IMR-90 (cell line): Measurements from ENCODE around the gene ASCL5. TPM values are rescaled to one million over a fixed set of nuclear protein-coding genes. Genes with fewer than 3 reads are reported as not detected.

Experiments
- ATAC-seq: fragments of 200-7000 bp; cut with Tn5 transposase; 2 replicates; pipeline ENCODE4 v1.9.1; 2020; ENCODE audit warnings: low read depth, mild to moderate bottlenecking, moderate library complexity
- BruUV-seq: library from RNA; stranded (reverse); fragments of 400-500 nt; replicated peaks from 2 replicates; lab custom pipeline; 2021; lab: Mats Ljungman, UMichigan
- CTCF ChIA-PET: fragments of 300-600 bp; formaldehyde crosslinking; extraction: SDS; loops from one replicate; lab custom pipeline; 2021; ENCODE audit warnings: antibody characterized with exemption; lab: Yijun Ruan, JAX
- POLR2A ChIA-PET: fragments of 300-600 bp; sonication (Branson Sonifier 250); formaldehyde crosslinking; loops from one replicate; lab custom pipeline; 2022; ENCODE audit warnings: antibody characterized with exemption; ENCODE audit not compliant: unreplicated experiment; lab: Charles Lee
- DNase-seq: peaks from one replicate; pipeline ENCODE4 v3.0.0; 2013
- H2AFZ ChIP-seq: replicated peaks from 2 replicates; pipeline ENCODE3; 2013; ENCODE audit warnings: low read length, mild to moderate bottlenecking; ENCODE audit not compliant: poor library complexity
- H2AK5ac ChIP-seq: 2 replicates; pipeline ENCODE4 v1.6.1; 2013; ENCODE audit warnings: low read depth, low read length, inconsistent platforms
- H2AK9ac ChIP-seq: replicated peaks from 2 replicates; pipeline ENCODE3; 2013; ENCODE audit warnings: mild to moderate bottlenecking, low read depth, low read length, moderate library complexity; ENCODE audit not compliant: poor library complexity
- H2BK120ac ChIP-seq: 2 replicates; pipeline ENCODE4 v1.6.1; 2013; ENCODE audit warnings: low read depth, low read length, inconsistent platforms
- H2BK15ac ChIP-seq: 3 replicates; pipeline ENCODE4 v1.6.1; 2013; ENCODE audit warnings: low read depth, low read length, inconsistent platforms
- H2BK20ac ChIP-seq: 2 replicates; pipeline ENCODE4 v1.6.1; 2013; ENCODE audit warnings: low read depth, mild to moderate bottlenecking, inconsistent platforms, low read length, moderate library complexity
- H2BK5ac ChIP-seq: 2 replicates; pipeline ENCODE4 v1.6.1; 2013; ENCODE audit warnings: mild to moderate bottlenecking, low read depth, low read length, inconsistent platforms; ENCODE audit not compliant: poor library complexity, severe bottlenecking
- H3K14ac ChIP-seq: replicated peaks from 2 replicates; pipeline ENCODE4 v1.6.1; 2013; ENCODE audit warnings: low read depth, low read length, inconsistent platforms
- H3K18ac ChIP-seq: 2 replicates; pipeline ENCODE4 v1.6.1; 2013; ENCODE audit warnings: low read depth, low read length, control low read depth
- H3K23ac ChIP-seq: 2 replicates; pipeline ENCODE4 v1.6.1; 2013; ENCODE audit warnings: low read depth, low read length, inconsistent platforms
- H3K27ac ChIP-seq: 2 replicates; pipeline ENCODE4 v1.5.1; 2013; ENCODE audit warnings: mild to moderate bottlenecking, control low read depth, low read length; ENCODE audit not compliant: insufficient read depth
- H3K27me3 ChIP-seq: 2 replicates; pipeline ENCODE4 v1.6.1; 2013; ENCODE audit warnings: low read length; ENCODE audit not compliant: control insufficient read depth, insufficient read depth
- H3K36me3 ChIP-seq: 2 replicates; pipeline ENCODE4 v1.6.1; 2013; ENCODE audit warnings: low read length, mixed read lengths; ENCODE audit not compliant: control insufficient read depth, insufficient read depth
- H3K4ac ChIP-seq: 2 replicates; pipeline ENCODE4 v1.6.1; 2013; ENCODE audit warnings: low read depth, low read length, inconsistent platforms
- H3K4me1 ChIP-seq: 2 replicates; pipeline ENCODE4 v1.6.1; 2013; ENCODE audit warnings: low read length, mixed read lengths; ENCODE audit not compliant: control insufficient read depth, insufficient read depth
- H3K4me2 ChIP-seq: 2 replicates; pipeline ENCODE4 v1.6.1; 2013; ENCODE audit warnings: low read depth, mild to moderate bottlenecking, control low read depth, low read length, moderate library complexity
- H3K4me3 ChIP-seq: 2 replicates; pipeline ENCODE4 v1.5.1; 2013; ENCODE audit warnings: low read depth, mild to moderate bottlenecking, control low read depth, low read length, moderate library complexity; ENCODE audit not compliant: insufficient read depth
- H3K56ac ChIP-seq: 2 replicates; pipeline ENCODE4 v1.6.1; 2013; ENCODE audit warnings: low read length, inconsistent platforms; ENCODE audit not compliant: insufficient read depth; ENCODE audit errors: extremely low read depth
- H3K79me1 ChIP-seq, 2 experiments: 2 replicates each; pipeline ENCODE4 v1.6.1; 2013; ENCODE audit warnings: low read length in 2 of 2, inconsistent platforms in 1 of 2, low read depth in 1 of 2
- H3K9ac ChIP-seq: 2 replicates; pipeline ENCODE4 v1.6.1; 2013; ENCODE audit warnings: low read depth, low read length, control low read depth
- H3K9me1 ChIP-seq: 2 replicates; pipeline ENCODE4 v1.6.1; 2013; ENCODE audit warnings: low read length, inconsistent platforms; ENCODE audit not compliant: insufficient read depth
- H3K9me3 ChIP-seq: 2 replicates; pipeline ENCODE4 v1.6.1; 2013; ENCODE audit warnings: low read length; ENCODE audit not compliant: control insufficient read depth, insufficient read depth
- H4K20me1 ChIP-seq: 2 replicates; pipeline ENCODE4 v1.6.1; 2013; ENCODE audit warnings: low read length, inconsistent platforms; ENCODE audit not compliant: insufficient read depth
- H4K5ac ChIP-seq: 2 replicates; pipeline ENCODE4 v1.6.1; 2013; ENCODE audit warnings: mild to moderate bottlenecking, low read depth, low read length, control low read depth
- H4K8ac ChIP-seq, 2 experiments: 2 replicates each; pipeline ENCODE4 v1.6.1; 2013; ENCODE audit warnings: low read depth in 2 of 2, low read length in 2 of 2, control low read depth in 1 of 2, inconsistent platforms in 1 of 2
- H4K91ac ChIP-seq: 2 replicates; pipeline ENCODE4 v1.6.1; 2013; ENCODE audit warnings: low read depth, low read length, inconsistent platforms; ENCODE audit not compliant: insufficient read depth
- BHLHE40 ChIP-seq: fragments of 150-350 bp; IDR thresholded peaks from 2 replicates; pipeline ENCODE4 v1.6.1; 2016; ENCODE audit warnings: mild to moderate bottlenecking, low read depth, low read length
- CHD1 ChIP-seq: IDR thresholded peaks from 2 replicates; pipeline ENCODE4 v1.6.1; 2012; ENCODE audit warnings: low read depth, low read length, improper control_type of control experiment
- CTCF ChIP-seq: conservative IDR thresholded peaks from 2 replicates; pipeline ENCODE4 v1.5.1; 2012; ENCODE audit warnings: mild to moderate bottlenecking, low read depth, low read length, improper control_type of control experiment
- ELK1 ChIP-seq: fragments of 150-350 bp; IDR thresholded peaks from 2 replicates; pipeline ENCODE4 v1.6.1; 2016; ENCODE audit warnings: low read depth, mild to moderate bottlenecking, low read length, moderate library complexity, borderline replicate concordance
- FOS ChIP-seq: fragments of 150-350 bp; IDR thresholded peaks from 2 replicates; pipeline ENCODE4 v1.6.1; 2016; ENCODE audit warnings: low read depth, low read length
- MAFK ChIP-seq: IDR thresholded peaks from 2 replicates; pipeline ENCODE4 v1.6.1; 2012; ENCODE audit warnings: low read depth, low read length, improper control_type of control experiment
- MAZ ChIP-seq: IDR thresholded peaks from 2 replicates; pipeline ENCODE4 v1.6.1; 2012; ENCODE audit warnings: low read depth, mild to moderate bottlenecking, low read length, improper control_type of control experiment, moderate library complexity, borderline replicate concordance
- MXI1 ChIP-seq: IDR thresholded peaks from 2 replicates; pipeline ENCODE4 v1.6.1; 2012; ENCODE audit warnings: low read depth, mild to moderate bottlenecking, low read length, moderate library complexity, borderline replicate concordance
- NFE2L2 ChIP-seq: fragments of 150-350 bp; IDR thresholded peaks from 2 replicates; pipeline ENCODE4 v1.6.1; 2016; ENCODE audit warnings: low read depth, mild to moderate bottlenecking, low read length
- POLR2A ChIP-seq: IDR thresholded peaks from 2 replicates; pipeline ENCODE4 v1.6.1; 2012; ENCODE audit warnings: mild to moderate bottlenecking, low read depth, low read length
- RAD21 ChIP-seq: IDR thresholded peaks from 2 replicates; pipeline ENCODE4 v1.6.1; 2012; ENCODE audit warnings: low read length, improper control_type of control experiment
- RCOR1 ChIP-seq: IDR thresholded peaks from 2 replicates; pipeline ENCODE4 v1.6.1; 2012; ENCODE audit warnings: mild to moderate bottlenecking, low read length, improper control_type of control experiment; ENCODE audit not compliant: insufficient replicate concordance
- RFX5 ChIP-seq: IDR thresholded peaks from 2 replicates; pipeline ENCODE4 v1.8.0; 2012; ENCODE audit warnings: low read depth, mild to moderate bottlenecking, low read length, moderate library complexity
- SMC3 ChIP-seq: fragments of 150-350 bp; IDR thresholded peaks from 2 replicates; pipeline ENCODE4 v1.6.1; 2016; ENCODE audit warnings: low read depth, mild to moderate bottlenecking, antibody characterized with exemption, low read length, moderate library complexity
- USF2 ChIP-seq: fragments of 150-350 bp; IDR thresholded peaks from 2 replicates; pipeline ENCODE4 v1.6.1; 2017; ENCODE audit warnings: mild to moderate bottlenecking, antibody characterized with exemption, low read length, low read depth
- WGBS, 2 experiments: methylation state at CpG; one replicate each; pipeline versions ENCODE4 v1.1.5 to v1.1.7; 2013; ENCODE audit warnings: missing lambda C conversion rate in 2 of 2; ENCODE audit not compliant: insufficient read length in 1 of 2; ENCODE audit errors: extremely low coverage in 2 of 2; 5-methylcytosine and 5-hydroxymethylcytosine counted together
- dilution Hi-C: fragments of 300-500 bp; cut with HindIII; formaldehyde crosslinking; loops from one replicate; pipeline ENCODE4 v1.14.3; 2018; ENCODE audit warnings: low sequenced_read_pairs; ENCODE audit not compliant: unreplicated experiment
- in situ Hi-C: fragments of 300-500 bp; cut with MboI; formaldehyde crosslinking; loops from 3 replicates; pipeline ENCODE4 v1.14.3; 2019; ENCODE audit warnings: low sequenced_read_pairs, inconsistent platforms, mixed read lengths
- intact Hi-C: fragments of 100-400 bp; cut with micrococcal nuclease; formaldehyde crosslinking; loops from 2 replicates; pipeline ENCODE4 v1.10.0; 2022
- polyA plus RNA-seq, 3 experiments: library from polyadenylated mRNA; depleted of rRNA; stranded (reverse); fragments of >200 nt; gene quantifications; 2 replicates each; pipeline ENCODE4 v1.2.3, GENCODE V29; 2012; ENCODE audit warnings: low replicate concordance in 1 of 3
- total RNA-seq: library from RNA; depleted of rRNA; stranded (reverse); fragments of >200 nt; gene quantifications from 2 replicates; pipeline ENCODE4 v1.2.3, GENCODE V29; 2012

Gene ASCL5
- total and polyA plus RNA-seq, 2 of the 4 experiments (the other 2 are of a cell fraction) = not detected

- in situ Hi-C loops = loop anchor here (10.0 kb wide), 1 partner anchor 141 kb away; no protein-coding TSS in a partner anchor
- dilution Hi-C loops = no loop called here
- Histone ChIP-seq H3K4me3 (no peak overlapping the region), H3K4me2 (no peak overlapping the region), H3K4ac (no peak overlapping the region), H4K91ac (no peak overlapping the region), H2AFZ (no peak overlapping the region), H3K9me1 (no peaks in the 10 kb centered on the region), H2BK15ac (no peak overlapping the region), H3K23ac (no peak overlapping the region), H2BK120ac (no peak overlapping the region), H3K27me3 (peaks cover 56% of the 10 kb centered on the region), H4K5ac (no peak overlapping the region), H3K56ac (no peak overlapping the region), H3K9me3 (no peaks in the 10 kb centered on the region), H3K18ac (no peak overlapping the region), H2BK5ac (no peak overlapping the region), H4K20me1 (no peaks in the 10 kb centered on the region), H3K79me1 (no peaks in the 10 kb centered on the region), H3K4me1 (no peaks in the 10 kb centered on the region), H3K9ac (no peak overlapping the region), H2AK9ac (no peak overlapping the region), H3K14ac (no peak overlapping the region), H3K27ac (no peak overlapping the region), H2AK5ac (no peak overlapping the region), H3K36me3 (no peaks in the 10 kb centered on the region), H2BK20ac (no peak overlapping the region), H4K8ac (no peak overlapping the region)
- ChIA-PET CTCF (no interaction called here), POLR2A (no interaction called here)
- ATAC-seq (no peak), DNase-seq (no peak)
- BruUV-seq = no TSS peak
- intact Hi-C loops = loop anchor here (10.0 kb wide), 1 partner anchor 101 kb away; no protein-coding TSS in a partner anchor
- no CpG with 5 or more reads among the region's 6 CpGs for WGBS, 2 experiments
- TF ChIP-seq MXI1 (no peak), CHD1 (no peak), BHLHE40 (no peak), ELK1 (no peak), USF2 (no peak), MAFK (no peak), MAZ (no peak), SMC3 (no peak), NFE2L2 (no peak), RCOR1 (no peak), RFX5 (no peak), RAD21 (no peak), CTCF (no peak), POLR2A (no peak), FOS (no peak)
These were observed 42.7 kb downstream of the ASCL5 start for GRCh38 chr1:201084295-201084694.
